ENCODE data around the gene C16orf74.

The C16orf74 gene

GRCh38 chr16:85722128-85722893 lies 28.6 kb downstream of the C16orf74 start:
- peaks cover 0 to 58% of the 10 kb centered on the region in 2 donors for H3K27me3 ChIP-seq
- TF ChIP-seq CTCF (IDR thresholded peaks at IDR 0.05) = no peak
- H3K4me3 ChIP-seq = no peak overlapping the region
- intact Hi-C loops (cut with DNase I; ENCODE audit: low total_unique reads) = loop anchor here (10.0 kb wide), 1 partner anchor 428 kb away; no protein-coding TSS in a partner anchor
- no peaks in the 10 kb centered on the region for H3K9me3 ChIP-seq
- no peak overlapping the region for H3K27ac ChIP-seq
- no peaks in the 10 kb centered on the region for H3K36me3 ChIP-seq
- H3K4me1 ChIP-seq = peaks cover 0 to 11% (median 0%) of the 10 kb centered on the region in 4 donors
- DNase-seq = no peak

GRCh38 chr16:85720302-85720637 lies 30.6 kb downstream of the C16orf74 start:
- intact Hi-C loops (cut with DNase I; ENCODE audit: low total_unique reads) = loop anchor here (10.0 kb wide), 1 partner anchor 425 kb away; no protein-coding TSS in a partner anchor
- TF ChIP-seq CTCF (IDR thresholded peaks at IDR 0.05) = no peak
- no peaks in the 10 kb centered on the region for H3K9me3 ChIP-seq
- no peak overlapping the region for H3K4me3 ChIP-seq
- peaks cover 0 to 13% (median 0%) of the 10 kb centered on the region in 4 donors for H3K4me1 ChIP-seq
- DNase-seq = no peak
- H3K27ac ChIP-seq = no peak overlapping the region
- no peaks in the 10 kb centered on the region for H3K36me3 ChIP-seq
- peaks cover 0 to 54% of the 10 kb centered on the region in 2 donors for H3K27me3 ChIP-seq

- DNase-seq = no peak
Measured at GRCh38 chr16:85719605-85720301, 31.1 kb downstream of the C16orf74 start.

GRCh38 chr16:85718682-85719081 lies 32.2 kb downstream of the C16orf74 start:
- peak in 1 of 2 experiments; percentile 28 for TF ChIP-seq CTCF (IDR thresholded peaks at IDR 0.05)
- intact Hi-C loops (cut with DNase I; ENCODE audit: low total_unique reads) = loop anchor here (5.0 kb wide), 1 partner anchor 446 kb away; no protein-coding TSS in a partner anchor
- Histone ChIP-seq H3K4me1 (peaks cover 0 to 13% (median 0%) of the 10 kb centered on the region in 4 donors), H3K36me3 (no peaks in the 10 kb centered on the region), H3K9me3 (no peaks in the 10 kb centered on the region), H3K27me3 (peaks cover 0 to 54% of the 10 kb centered on the region in 2 donors), H3K27ac (no peak overlapping the region), H3K4me3 (no peak overlapping the region)
- DNase-seq = no peak

More at GRCh38 chr16:85719605-85720301, 31.1 kb downstream of the C16orf74 start:
- H3K36me3 ChIP-seq = no peaks in the 10 kb centered on the region
- no peak for TF ChIP-seq CTCF (IDR thresholded peaks at IDR 0.05)
- H3K27me3 ChIP-seq = peaks cover 0 to 50% of the 10 kb centered on the region in 2 donors
- H3K27ac ChIP-seq = no peak overlapping the region
- peaks cover 0 to 13% (median 0%) of the 10 kb centered on the region in 4 donors for H3K4me1 ChIP-seq
- intact Hi-C loops (cut with DNase I; ENCODE audit: low total_unique reads) = loop anchor here (5.0 to 10.0 kb wide), 2 partner anchors 425 to 447 kb away; no protein-coding TSS in a partner anchor
- H3K9me3 ChIP-seq = no peaks in the 10 kb centered on the region
- no peak overlapping the region for H3K4me3 ChIP-seq

GRCh38 chr16:85718153-85718477 lies 32.8 kb downstream of the C16orf74 start:
- no peaks in the 10 kb centered on the region for H3K36me3 ChIP-seq
- H3K9me3 ChIP-seq = no peaks in the 10 kb centered on the region
- no peak for TF ChIP-seq CTCF (IDR thresholded peaks at IDR 0.05)
- H3K27ac ChIP-seq = no peak overlapping the region
- no peak overlapping the region for H3K4me3 ChIP-seq
- DNase-seq = no peak
- H3K4me1 ChIP-seq = peaks cover 0 to 13% (median 0%) of the 10 kb centered on the region in 4 donors
- peaks cover 0 to 59% of the 10 kb centered on the region in 2 donors for H3K27me3 ChIP-seq
- intact Hi-C loops (cut with DNase I; ENCODE audit: low total_unique reads) = loop anchor here (5.0 kb wide), 1 partner anchor 446 kb away; no protein-coding TSS in a partner anchor

Measured in tibial artery (tissue), 4 donors.